ENCODE measurements around the gene LSS. TPM values are rescaled to one million over a fixed set of nuclear protein-coding genes. Genes with fewer than 3 reads are reported as not detected.
"Not testable (repeated sequence)": the region's sequence is repeated elsewhere in the genome, so short reads cannot be mapped to it uniquely, and the experiment has no call there.

Gene LSS
- polyA plus RNA-seq, 1 donor: 38.6 TPM

DNA sequence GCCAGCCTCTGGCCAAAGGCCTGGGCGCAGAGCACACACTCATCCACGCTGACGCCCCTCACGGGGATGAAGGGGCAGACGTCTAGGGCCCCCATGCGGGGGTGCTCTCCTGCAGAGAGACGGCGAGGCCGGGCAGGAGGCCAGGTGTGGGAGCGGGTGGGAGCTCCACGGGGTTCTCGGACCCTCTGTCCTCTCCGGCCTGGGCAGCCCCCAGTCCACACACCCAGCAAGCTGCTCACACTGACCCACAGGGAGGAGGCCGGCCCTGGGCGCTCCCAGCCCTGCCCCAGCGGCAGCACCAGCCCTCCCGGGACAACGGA, 75.7 kb downstream of the LSS start:
- DNase-seq: no peak

DNA sequence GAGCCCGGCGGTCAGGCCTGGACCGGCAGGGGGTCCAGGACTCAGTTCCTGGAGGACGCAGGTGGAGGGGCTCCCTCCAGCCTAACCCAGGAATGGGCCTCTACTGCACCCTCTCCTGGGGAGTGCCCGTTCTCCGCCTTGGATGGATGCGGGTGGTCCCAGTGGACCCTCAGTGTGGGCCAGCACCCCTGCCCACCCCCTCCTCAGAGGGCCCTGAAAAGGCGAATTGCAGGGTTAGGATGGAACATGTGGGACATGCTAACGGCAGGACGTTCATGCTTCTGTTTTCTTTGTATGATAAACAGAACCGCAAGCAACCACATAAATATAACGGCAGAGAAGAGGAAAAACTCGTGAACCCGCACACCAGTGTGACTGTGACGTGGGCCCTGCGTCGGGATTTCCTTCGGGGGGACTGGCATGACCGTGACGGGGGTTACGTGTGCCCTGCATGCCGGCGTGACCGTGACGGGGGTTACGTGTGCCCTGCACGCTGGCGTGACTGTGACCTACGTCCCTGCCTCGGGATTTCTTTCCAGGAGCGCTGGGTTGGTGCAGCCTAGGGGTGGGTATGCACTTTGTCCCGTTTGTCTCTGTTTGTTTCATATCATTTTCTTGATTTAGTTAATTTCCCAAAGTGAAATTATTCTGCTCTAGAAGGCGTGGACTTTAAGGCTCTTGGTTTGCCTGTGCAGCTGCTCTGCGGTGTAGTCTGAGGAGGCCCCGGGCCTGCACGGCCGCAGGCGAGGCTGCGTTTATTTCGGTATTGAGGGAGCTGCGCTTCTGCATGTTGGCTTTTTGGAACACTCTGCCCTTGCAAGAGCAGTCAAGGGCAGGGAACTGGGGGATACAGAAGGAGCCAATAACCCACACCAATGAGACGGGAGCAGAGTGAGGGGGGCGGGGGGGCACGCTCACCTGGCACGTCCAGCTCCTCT, 76.3 kb downstream of the LSS start:
- no peak for DNase-seq

DNA sequence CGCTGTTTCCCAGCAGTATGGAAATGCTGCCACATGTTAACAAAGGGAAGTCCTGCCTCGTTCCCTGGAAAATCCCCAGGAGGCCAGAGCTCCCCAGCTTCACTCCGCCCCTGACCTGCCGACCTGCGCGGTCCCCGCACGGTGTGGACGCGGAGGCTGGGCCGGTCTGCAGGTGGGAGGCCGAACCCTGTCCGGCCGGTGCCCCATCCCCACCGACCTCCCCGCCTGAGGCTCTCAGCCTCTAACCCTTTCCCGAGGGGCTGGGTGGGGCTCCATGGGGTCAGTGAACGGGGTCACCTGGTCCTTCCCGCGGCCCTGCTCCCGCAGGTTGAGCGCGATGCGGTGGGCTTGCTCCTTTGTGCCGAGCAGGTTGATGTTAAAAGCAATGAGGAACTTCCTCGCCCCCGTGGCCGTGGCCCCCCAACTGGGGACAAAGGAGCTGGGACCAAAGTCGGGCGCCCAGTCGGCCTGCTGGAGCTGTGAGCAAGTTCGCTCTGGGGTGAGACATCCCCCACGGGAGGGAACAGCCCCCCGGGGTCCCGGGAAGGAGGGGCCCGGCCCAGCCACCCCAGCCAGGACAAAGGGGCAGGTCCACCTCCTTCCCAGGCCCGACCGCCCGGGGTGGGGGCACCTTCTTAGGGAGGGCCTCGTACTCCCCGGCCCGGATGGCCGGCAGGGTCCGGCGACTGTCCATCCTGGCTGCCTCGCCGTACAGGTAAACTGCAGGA, 77.1 kb downstream of the LSS start:
- DNase-seq: no peak

DNA sequence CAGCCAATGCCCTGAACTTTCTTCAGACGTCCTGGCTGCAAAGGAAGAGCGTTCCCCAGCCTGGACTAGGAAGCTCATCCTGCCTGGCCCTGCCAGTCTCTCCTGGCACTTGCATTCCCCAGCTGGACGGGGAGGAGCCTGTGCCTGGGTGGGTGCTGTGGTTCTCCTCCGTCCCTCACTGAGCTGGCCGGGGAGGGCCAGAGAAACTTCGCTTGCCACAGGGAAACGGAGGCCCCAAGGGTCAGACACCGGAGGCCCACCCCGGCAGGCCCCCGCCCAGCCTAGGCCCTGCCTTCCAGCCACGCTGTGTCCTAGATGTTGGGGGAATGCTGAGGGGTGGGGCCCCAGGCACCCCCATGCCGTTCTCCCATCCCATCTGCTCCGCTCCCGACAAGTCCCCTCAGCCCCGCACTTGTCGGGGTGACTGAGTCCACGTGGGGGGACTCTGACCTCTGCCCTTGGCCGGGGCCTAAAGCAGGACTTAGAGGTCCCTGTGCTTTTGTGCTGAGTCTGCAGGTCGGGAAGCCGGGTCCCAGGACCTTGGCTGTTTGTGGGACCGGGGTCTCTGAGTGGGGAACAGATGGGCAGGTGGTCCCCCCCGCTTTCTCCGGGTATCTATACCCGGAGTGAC, 78.0 kb downstream of the LSS start:
- no peak for DNase-seq

DNA sequence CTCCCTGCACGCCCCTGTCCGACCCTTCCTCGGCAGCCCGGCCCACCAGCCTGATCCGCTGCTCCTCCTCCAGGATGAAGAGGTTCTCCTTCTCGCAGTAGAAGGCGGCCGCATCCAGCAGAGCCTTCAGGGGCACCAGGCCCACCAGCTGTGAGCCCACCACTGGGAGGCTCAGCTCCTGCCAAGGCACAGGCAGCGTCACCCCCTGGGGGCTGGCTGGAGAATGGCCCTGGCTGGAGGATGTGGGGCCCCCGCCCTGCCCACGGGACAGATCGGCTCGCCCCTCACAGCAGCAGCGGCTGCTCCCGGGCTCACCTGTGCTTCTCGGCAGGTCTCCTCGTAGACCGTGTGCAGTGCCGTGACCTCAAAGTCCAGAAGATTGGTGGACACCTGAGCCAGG, 78.5 kb downstream of the LSS start:
- no peak for DNase-seq

DNA sequence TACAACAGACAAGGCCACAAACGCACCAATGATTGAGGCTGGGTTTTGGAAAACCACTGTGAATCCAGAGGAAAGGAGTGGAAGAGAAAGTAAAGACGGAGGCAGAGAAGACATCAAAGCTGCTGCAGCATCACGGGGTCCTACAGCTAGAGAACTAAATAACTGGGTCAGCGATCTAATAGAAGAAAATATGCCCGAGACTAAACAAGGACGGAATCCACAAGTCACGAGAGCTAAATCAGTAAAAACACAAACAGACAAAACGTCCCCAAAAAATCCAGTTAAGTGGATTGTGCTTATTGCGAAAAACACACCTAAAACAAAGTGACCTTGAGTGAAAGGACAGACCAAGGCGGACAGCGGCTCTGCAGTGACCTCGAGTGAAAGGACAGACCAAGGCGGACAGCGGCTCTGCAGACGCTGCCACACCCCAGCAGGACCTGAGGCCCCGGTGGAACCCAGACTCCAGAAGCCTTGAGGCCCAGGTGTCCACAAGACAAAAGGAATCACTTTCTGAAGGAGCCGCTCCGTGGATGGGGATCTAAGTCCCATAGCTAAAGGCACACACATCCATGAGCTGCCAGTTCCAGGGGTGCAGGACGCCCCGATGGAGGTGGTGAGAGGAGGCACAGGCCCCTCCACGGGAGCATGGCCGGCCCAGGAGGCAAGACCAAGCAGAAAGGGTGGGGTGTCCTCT, 79.2 kb downstream of the LSS start:
- DNase-seq: no peak

DNA sequence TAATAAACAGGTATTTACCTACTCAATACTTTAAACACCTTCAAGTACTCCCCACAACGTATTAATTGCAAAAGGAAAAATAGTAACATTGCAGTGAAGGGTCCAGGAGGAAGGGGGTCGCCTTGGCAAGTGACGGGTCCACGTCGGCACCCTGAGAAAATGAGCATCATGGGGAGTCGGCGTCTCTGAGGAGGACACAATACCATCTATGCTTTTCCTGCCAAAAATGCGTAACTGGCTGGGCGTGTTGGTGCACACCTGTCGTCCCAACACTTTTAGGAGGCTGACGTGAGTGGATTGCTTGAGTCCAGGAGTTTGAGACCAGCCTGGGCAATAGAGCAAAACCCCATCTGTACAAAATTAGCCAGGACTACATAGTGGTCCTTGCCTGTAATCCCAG, 80.5 kb downstream of the LSS start:
- DNase-seq: no peak

DNA sequence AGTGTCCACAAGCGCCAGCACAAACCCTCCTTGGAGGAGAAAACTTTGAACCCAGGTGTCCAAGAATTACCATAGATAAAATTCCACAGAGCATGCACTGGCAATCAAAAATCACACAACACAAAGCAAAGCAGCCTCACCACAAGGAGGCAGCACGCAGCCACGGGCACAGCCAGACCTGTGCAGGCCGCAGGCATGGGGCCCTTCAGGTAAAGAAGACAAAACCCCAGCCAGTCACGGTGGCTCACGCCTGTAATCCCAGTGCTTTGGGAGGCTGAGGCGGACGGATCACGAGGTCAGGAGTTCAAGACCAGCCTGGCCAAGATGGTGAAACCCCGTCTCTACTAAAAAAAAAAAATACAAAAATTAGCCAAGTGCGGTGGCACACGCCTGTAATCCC, 81.1 kb downstream of the LSS start:
- not testable (repeated sequence) for DNase-seq

DNA sequence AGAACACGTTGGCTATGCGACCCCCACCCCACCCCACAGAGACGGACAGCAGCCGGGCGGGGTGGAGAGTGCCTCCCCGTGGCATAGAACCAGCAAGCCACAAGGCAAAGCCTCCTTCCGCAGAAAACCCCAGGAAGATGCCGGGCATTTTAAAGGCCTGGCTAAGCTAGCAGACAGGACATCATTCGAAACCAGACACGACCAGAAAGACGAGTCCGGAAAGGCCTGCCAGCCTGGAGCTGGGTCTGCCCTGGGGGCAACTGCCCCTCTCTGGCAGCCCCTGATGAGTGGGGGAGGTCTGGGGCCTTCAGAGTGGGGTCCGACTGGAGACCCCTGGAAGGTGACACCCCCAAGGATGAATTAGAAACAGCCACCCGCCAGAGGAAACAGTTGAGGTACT, 81.7 kb downstream of the LSS start:
- DNase-seq: no peak

DNA sequence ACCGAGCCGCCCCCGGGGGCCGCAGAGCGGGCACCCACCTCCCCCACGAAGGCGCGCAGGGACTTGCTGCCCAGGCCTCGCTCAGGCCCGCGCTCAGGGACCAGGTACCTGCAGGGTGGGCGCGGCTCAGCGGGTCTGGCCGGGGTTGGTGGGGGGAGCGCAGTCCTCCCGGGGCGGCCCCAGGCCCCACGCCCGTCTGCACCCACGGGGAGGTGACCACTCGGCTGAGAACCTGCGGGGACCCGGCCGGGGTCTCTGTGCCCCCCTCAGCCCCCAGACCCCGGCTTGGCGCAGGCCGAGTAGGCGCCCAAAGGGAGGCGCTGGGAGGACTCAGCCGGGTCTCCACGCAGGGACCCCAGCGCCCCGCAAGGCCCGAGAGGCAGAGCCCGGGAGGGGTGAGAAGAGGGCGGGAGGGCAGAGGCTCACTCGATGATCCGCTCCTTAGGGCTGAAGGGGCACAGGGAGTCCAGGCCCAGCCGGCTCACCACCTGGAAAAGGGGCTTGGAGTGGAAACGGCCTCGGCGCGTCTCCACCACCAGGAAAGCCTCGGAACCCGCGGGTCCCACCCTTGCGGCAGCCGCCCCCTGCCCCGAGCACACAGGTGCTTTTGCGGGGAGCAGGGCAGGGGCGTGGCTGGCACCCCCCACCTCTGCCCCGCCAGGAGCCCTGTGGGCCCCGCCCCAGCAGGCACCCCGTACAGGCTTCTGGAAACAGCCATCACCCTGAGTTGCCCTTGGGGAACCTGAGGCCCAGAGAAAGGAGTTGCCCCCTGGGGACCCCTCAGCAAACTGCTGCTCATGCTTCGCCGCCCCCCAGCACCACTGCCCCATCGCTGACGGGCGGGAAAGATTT, 82.5 kb downstream of the LSS start:
- no peak for DNase-seq

DNA sequence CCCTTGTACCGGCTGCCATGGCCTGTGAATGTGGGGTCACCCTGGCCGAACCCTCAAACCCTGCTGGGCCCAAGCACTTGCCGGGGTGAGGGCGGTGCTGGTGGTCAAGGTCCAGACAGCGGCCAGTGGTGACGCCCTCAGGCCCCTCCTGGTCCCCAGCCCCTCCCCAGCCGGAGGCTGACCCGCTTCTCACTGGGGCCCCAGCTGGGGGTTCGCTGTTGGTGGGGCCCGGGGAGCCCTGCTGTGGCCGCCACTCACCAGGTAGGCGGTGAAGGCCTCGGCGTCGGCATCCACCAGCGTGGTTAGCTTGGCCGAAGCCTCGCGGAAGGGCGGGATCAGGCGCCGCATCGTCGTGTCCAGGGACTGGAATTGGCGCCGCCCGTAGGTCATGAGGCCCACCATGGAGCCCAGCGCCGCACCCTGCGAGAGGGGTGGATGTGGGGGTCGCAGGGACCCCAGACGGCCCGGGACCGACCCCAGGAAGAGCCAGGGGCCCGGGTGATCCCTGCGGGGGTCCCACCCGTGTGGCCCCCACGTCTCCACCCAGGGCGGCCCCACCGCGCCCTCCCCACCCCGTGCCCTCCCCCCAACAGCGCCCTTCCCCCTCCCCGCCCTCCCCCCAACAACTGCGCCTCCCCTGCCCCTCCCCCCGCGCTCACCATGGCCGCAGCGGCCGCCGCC, 83.3 kb downstream of the LSS start:
- no peak for DNase-seq

DNA sequence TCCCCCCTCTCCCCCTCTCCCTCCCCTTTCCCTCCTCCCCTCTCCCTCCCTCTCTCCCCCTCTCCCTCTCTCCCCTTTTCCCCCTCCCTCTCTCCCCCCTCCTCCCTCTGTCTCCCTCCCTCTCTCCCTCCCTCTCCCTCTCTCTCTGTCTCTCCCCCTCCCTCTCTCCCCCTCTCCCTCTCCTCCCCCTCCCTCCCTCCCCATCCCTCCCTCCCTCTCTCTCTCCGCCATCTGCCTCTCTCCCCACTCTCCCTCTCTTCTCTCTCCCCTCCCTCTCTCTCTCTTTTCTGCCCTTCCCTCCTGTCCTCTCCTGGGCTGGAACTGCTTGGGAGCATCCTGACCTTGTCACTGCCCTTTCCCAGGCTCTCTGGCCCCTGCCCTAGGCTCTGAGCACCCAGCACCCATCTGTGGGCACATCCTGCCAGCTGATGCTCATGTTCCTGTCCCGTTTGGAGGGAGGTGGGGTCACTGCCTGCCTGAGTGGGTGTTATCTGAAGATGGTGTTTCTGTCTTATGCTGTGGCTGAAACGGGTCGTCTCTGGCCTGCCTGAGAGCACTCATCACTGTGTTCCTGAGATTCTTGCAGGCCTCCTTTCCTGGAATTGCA, 84.0 kb downstream of the LSS start:
- no peak for DNase-seq

DNA sequence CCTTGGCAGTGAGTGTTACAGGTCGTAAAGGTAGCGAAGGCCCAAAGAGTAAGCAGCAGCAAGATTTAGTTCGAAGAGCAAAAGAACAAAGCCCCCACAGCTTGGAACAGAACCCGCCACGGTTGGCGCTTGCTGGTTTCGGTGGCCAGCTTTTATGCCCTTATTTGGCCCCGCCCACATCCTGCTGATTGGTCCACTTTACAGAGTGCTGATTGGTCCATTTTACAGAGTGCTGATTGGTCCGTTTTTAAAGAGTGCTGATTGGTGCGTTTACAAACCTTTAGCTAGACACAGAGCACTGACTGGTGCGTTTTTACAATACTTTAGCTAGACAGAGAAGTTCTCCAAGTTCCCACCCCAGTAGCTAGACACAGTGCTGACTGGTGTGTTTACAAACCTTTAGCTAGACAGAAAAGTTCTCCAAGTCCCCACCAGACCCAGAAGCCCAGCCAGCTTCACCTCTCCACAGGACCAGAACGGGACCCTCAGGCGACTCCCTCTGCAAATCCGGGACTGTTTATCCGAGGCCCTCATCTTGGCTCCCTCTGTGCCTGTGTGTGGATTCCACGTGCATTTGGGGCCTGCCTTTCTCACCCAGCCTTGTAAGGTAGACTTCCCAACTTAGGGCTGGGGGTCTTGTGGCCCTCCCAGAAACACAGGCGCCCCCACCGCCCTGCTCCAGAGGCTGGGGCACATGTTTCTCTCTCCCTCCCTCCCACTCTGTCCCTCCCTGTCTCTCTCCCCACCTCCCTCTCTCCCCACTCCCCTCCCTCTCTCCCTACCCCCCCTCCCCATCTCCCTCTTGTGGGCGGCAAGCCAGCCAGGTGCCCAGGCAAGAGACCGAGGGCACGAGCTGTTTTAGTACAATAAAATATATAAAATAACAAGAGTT, 85.7 kb downstream of the LSS start:
- DNase-seq: no peak

DNA sequence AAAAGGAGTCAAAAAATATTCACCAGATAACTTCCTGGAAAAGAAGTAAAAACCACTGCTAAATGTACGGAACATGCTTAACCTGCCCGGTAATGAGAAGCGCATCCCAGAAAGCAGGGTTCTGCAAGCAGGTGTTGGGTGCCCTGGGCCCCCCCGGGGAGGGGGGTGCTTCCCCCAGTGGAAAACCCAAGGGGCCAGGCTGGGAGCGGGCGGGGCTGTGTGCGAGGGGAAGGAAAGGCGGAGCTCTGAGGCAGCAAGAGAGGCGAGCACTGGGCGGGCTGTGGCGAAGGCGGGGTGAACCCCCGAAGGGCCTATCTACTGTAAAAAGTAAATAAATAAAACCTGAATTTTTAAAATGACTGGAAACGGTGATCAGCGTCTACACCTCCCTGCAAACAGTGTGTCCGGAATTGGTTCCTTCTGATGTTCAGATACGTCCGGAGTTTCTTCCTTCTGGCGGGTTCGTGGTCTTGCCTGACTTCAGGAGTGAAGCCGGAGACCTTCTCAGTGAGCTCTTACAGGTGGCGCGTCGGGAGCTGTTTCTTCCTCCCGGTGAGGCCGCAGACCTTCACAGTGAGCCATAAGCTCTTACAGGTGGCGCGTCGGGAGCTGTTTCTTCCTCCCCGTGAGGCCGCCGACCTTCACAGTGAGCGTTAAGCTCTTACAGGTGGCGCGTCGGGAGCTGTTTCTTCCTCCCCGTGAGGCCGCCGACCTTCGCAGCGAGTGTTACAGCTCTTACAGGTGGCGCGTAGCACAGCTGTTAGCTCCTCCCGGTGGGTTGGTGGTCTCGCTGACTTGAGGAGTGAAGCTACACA, 86.6 kb downstream of the LSS start:
- no peak for DNase-seq

DNA sequence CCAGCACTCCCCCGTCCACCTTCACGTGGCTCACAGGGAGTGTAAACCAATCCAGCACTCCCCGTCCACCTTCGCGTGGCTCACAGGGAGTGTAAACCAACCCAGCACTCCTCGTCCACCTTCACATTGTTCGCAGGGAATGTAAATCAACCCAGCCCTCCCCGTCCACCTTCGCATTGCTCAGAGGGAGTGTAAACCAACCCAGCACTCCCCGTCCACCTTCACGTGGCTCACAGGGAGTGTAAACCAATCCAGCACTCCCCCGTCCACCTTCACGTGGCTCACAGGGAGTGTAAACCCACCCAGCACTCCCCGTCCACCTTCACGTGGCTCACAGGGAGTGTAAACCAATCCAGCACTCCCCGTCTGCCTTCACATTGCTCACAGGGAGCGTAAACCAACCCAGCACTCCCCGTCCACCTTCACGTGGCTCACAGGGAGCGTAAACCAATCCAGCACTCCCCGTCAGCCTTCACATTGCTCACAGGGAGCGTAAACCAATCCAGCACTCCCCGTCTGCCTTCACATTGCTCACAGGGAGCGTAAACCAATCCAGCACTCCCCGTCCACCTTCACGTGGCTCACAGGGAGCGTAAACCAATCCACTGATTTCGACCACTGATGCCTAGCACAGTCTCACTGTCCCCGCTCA, 88.1 kb downstream of the LSS start:
- DNase-seq: not testable (repeated sequence)

DNA sequence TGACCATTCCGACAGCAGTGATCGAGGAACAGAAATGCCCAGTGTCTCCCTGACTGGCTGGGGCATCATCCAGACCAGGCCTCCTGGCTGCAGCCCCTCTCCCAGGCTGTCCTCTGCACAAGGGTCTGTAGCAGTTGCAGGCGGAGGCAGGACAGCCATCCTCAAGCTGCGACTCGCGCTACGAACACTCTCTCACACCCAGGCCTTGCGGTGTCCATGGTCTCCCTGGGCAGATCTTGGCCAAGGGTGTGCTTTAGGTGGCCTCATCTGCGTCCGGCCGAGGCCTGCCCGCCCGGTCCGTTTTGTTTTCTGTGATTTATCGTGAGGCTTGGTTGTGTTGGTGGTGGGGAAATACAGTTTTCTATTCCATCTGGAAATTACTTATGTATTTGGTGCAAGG, 88.9 kb downstream of the LSS start:
- DNase-seq: no peak

DNA sequence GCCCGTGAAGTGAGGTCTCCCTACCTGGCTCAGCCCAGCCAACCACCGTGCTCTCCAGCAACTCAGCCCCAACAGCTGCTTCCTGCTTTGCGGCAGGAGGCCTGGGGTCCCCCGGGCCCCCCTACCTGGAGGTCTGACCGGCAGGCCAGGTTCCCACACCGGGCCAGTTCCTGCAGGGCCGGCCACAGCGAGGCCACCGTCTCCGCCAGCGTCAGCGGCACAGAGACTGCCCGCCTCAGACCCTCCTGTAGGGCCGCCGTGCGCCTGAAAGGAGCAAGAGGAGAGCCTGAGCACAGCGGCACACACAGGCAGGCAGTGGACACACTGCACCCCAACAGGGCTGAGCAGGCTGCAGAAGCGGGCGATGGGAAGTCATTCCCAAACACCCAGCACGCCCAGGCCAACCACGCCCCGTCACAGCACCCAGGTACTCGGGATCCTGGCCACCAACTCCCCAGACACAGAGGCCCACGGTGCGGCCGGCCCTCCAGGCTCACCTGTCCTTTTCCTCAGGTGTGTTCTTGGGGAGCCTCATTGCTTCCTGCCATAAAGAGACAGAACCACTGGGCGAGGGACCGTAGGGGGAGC, 90.1 kb downstream of the LSS start:
- no peak for DNase-seq
